ENCODE results near the gene RAB7A. TPM values are rescaled to one million over a fixed set of nuclear protein-coding genes. Genes with fewer than 3 reads are reported as not detected.
"Not testable (repeated sequence)": the region's sequence is repeated elsewhere in the genome, so short reads cannot be mapped to it uniquely, and the experiment has no call there.

The RAB7A gene
- total and polyA plus RNA-seq, 8 donors, result 43.6 to 112 (median 68.7) TPM

DNA sequence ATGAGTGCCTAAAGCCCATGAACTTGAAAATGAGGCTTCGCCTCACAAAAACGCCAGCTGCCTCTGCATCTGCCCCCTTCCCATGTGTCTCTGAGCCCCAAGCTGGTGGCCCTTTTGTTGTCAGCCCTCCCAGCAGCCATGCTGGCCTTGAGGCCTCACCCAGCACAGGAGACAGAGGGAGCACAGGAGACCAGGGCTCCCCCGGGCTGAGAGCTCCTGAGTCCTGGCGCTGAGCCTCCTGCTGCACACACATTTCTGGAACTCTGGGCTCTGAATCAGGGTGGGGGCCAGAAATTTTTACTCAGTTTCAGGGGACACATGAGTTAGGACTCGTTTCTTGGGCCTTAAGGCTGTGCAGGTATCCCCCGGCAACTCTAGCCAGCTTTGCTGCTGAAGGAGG lies 97.0 kb downstream of the RAB7A start:
- TF ChIP-seq, protein P1, sequence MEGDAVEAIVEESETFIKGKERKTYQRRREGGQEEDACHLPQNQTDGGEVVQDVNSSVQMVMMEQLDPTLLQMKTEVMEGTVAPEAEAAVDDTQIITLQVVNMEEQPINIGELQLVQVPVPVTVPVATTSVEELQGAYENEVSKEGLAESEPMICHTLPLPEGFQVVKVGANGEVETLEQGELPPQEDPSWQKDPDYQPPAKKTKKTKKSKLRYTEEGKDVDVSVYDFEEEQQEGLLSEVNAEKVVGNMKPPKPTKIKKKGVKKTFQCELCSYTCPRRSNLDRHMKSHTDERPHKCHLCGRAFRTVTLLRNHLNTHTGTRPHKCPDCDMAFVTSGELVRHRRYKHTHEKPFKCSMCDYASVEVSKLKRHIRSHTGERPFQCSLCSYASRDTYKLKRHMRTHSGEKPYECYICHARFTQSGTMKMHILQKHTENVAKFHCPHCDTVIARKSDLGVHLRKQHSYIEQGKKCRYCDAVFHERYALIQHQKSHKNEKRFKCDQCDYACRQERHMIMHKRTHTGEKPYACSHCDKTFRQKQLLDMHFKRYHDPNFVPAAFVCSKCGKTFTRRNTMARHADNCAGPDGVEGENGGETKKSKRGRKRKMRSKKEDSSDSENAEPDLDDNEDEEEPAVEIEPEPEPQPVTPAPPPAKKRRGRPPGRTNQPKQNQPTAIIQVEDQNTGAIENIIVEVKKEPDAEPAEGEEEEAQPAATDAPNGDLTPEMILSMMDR (IDR thresholded peaks at IDR 0.05), result no peak
- intact Hi-C loops (cut with DNase I), result no loop called here
- Histone ChIP-seq H3K9me3 (no peaks in the 10 kb centered on the region), H3K4me3 (no peak overlapping the region), H3K4me1 (no peaks in the 10 kb centered on the region), H3K27ac (no peak overlapping the region), H3K27me3 (no peaks in the 10 kb centered on the region), H3K36me3 (no peaks in the 10 kb centered on the region)
- no peak for DNase-seq
- FAIRE-seq, result no peak
- 83% methylated on average over 6 of the region's 6 CpGs for WGBS, 2 donors
- no peak for ATAC-seq

GRCh38 chr3:128823631-128824030 lies 97.6 kb downstream of the RAB7A start:
- no peak for DNase-seq

DNA sequence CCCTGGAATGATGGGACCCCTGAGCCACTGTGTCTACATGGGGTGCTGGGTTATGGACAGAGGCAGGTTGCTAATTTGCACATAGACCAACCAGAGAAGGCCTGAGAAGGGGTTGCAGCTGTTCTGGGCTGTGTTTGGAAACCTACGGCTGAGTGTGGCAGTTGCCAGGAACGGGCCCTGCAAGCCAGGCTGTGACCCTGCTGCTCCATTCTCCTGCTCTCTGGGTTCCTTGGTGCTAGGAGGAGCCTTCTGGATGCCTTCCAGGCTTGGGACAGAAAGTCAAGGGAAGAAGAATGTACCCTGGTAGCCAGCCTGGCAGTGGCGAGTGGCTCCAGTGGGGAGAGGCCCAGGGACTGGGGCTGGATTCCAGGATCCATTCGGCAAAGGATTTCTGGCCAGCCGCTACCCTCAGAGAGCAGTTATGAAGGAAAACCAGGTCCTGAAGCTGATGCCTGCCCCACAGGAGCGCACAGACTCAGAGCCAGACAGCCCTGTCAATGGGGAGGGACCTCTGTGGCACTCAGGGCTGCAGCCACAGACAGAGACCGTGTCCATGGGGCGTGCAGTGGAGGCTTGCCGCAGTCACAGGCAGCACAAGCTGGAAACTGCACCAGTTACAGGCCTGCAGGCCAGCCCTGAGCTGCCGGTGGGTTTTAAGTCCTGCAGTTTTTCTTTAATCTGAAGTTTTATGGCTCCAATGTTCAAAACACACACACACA lies 98.3 kb downstream of the RAB7A start:
- intact Hi-C loops (cut with DNase I), result no loop called here
- no peak overlapping the region for H3K4me3 ChIP-seq
- no peaks in the 10 kb centered on the region for H3K9me3 ChIP-seq
- DNase-seq (no peak), FAIRE-seq (no peak), ATAC-seq (peak in 2 of 4 donors; percentile 18 to 29)
- no peaks in the 10 kb centered on the region for H3K36me3 ChIP-seq
- H3K27ac ChIP-seq, result no peak overlapping the region
- H3K27me3 ChIP-seq, result no peaks in the 10 kb centered on the region
- H3K4me1 ChIP-seq, result no peaks in the 10 kb centered on the region
- TF ChIP-seq, protein P1 (IDR thresholded peaks at IDR 0.05), result no peak
- WGBS, 2 donors, result 91 to 94% methylated on average over 10 of the region's 10 CpGs

More at GRCh38 chr3:128823631-128824030, 97.6 kb downstream of the RAB7A start:
- Histone ChIP-seq H3K4me1 (no peaks in the 10 kb centered on the region), H3K9me3 (no peaks in the 10 kb centered on the region), H3K4me3 (no peak overlapping the region), H3K27ac (no peak overlapping the region), H3K27me3 (no peaks in the 10 kb centered on the region), H3K36me3 (no peaks in the 10 kb centered on the region)
- WGBS, 2 donors, result 95 to 97% methylated on average over 3 of the region's 3 CpGs
- intact Hi-C loops (cut with DNase I), result no loop called here
- FAIRE-seq (no peak), ATAC-seq (peak in 1 of 4 donors; percentile 42)
- TF ChIP-seq, protein P1 (IDR thresholded peaks at IDR 0.05), result no peak

DNA sequence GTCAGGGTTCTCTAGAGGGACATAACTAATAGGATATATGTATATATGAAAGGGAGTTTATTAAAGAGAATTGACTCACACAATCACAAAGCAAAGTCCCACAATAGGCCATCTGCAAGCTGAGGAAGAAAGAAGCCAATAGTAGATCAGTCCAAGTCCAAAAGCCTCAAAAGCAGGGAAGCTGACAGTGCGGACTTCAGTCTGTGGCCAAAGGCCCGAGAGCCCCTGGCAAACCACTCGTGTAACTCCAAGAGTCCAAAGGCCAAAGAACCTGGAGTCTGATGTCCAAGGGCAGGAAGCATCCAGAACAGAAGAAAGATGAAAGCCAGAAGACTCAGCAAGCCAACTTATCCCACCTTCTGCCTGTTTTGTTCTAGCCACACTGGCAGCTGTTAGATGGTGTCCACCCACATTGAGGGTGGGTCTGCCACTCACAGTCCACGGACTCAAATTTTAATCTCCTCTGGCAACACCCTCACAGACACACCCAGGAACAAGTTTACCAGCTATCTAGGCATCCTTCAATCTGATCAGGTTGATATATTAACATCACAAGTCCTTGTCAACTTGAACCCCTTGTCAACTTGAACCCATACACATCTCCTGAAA lies 99.2 kb downstream of the RAB7A start:
- Histone ChIP-seq H3K27me3 (no peaks in the 10 kb centered on the region), H3K4me1 (no peaks in the 10 kb centered on the region), H3K36me3 (no peaks in the 10 kb centered on the region), H3K4me3 (no peak overlapping the region), H3K27ac (no peak overlapping the region), H3K9me3 (no peaks in the 10 kb centered on the region)
- TF ChIP-seq, protein P1 (IDR thresholded peaks at IDR 0.05), result no peak
- 79 to 83% methylated on average over 4 of the region's 4 CpGs for WGBS, 2 donors
- ATAC-seq (no peak), FAIRE-seq (no peak), DNase-seq (no peak)
- intact Hi-C loops (cut with DNase I), result no loop called here

DNA sequence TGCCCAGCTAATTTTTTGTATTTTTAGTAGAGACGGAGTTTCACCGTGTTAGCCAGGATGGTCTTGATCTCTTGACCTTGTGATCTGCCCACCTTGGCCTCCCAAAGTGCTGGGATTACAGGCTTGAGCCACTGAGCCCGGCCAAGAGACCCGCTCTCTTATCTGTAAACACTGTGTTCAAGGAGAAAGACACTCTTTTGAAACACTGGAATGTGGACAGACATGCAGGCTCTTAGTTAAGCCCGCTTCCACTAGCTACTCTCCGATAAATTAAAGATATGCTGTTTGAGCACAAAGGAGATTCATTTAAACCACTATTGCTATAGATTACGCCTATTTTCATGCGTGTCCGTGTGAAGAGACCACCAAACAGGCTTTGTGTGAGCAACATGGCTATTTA lies 103.1 kb downstream of the RAB7A start:
- H3K4me3 ChIP-seq; DNase-seq; intact Hi-C loops (cut with DNase I); H3K36me3 ChIP-seq; H3K9me3 ChIP-seq; FAIRE-seq; H3K4me1 ChIP-seq; H3K27me3 ChIP-seq; H3K27ac ChIP-seq; ATAC-seq: not testable (repeated sequence)
- 64 to 67% methylated on average over 9 of the region's 9 CpGs for WGBS, 2 donors

- H3K9me3 ChIP-seq; H3K27me3 ChIP-seq; H3K4me3 ChIP-seq; H3K36me3 ChIP-seq; FAIRE-seq; H3K27ac ChIP-seq; ATAC-seq; intact Hi-C loops (cut with DNase I); H3K4me1 ChIP-seq; DNase-seq: not testable (repeated sequence)
- 64 to 68% methylated on average over 7 of the region's 7 CpGs for WGBS, 2 donors
Measured at GRCh38 chr3:128829925-128830625, 104.1 kb downstream of the RAB7A start.

DNA sequence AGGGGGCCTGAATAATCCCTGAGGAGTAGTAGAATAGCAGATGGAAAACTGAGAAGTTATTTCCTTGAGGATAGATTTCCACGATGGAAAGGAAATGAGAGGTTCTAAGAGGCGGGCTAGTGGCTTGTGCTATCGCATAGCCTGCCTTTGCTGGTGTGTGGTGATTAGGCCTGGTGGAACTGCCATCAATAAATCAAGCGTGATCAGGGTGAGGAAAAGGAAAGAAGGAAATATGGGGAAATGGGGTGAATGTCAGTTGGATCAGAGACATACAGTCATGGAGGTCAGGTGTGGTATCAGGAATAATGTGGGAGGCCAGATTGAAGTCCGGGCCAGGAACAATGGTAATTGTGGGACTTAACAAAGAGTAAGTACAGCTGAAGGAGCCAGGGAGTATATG lies 104.8 kb downstream of the RAB7A start:
- H3K36me3 ChIP-seq, FAIRE-seq: not testable (repeated sequence)

DNA sequence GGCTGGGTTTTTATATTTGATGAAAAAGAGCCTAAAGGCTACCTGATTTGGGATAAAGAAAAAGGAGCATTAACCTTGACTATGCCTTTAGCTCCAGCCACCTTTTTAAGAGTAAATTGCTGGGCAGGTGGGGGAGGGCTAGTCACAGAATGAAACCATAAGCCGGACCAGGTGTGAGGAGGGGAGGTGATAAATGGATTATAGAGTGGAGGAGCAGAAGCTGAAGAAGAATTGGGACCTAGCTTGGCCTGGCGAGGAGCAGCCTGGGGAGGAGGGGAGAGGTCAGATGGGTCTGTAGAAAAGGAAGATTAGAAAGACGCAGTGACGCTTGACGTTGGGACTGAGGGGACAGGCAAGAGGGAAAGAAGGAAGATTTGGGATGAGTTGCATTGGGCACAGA lies 107.0 kb downstream of the RAB7A start:
- H3K4me3 ChIP-seq; FAIRE-seq; intact Hi-C loops (cut with DNase I); DNase-seq; H3K27ac ChIP-seq; ATAC-seq; H3K36me3 ChIP-seq; H3K9me3 ChIP-seq; H3K27me3 ChIP-seq; H3K4me1 ChIP-seq: not testable (repeated sequence)
- WGBS, 2 donors, result 65 to 66% methylated on average over 5 of the region's 5 CpGs

More for the DNA sequence above, 104.8 kb downstream of the RAB7A start:
- H3K27ac ChIP-seq; intact Hi-C loops (cut with DNase I); H3K9me3 ChIP-seq; H3K27me3 ChIP-seq; H3K4me3 ChIP-seq; DNase-seq; ATAC-seq; H3K4me1 ChIP-seq: not testable (repeated sequence)
- WGBS, 2 donors, result 86 to 88% methylated on average over 5 of the region's 5 CpGs

All from pancreas (tissue), 10 donors.